NCI-H1417 (cell line): ENCODE measurements around the gene MAP4K1.
A peak's percentile ranks its signal among the peaks of the same experiment; 100 is the strongest.

Source experiments
- DNase-seq, 3 experiments: peaks; one replicate each; lab custom pipeline; 2025; lab: John Stamatoyannopoulos, UW

The MAP4K1 gene

DNA sequence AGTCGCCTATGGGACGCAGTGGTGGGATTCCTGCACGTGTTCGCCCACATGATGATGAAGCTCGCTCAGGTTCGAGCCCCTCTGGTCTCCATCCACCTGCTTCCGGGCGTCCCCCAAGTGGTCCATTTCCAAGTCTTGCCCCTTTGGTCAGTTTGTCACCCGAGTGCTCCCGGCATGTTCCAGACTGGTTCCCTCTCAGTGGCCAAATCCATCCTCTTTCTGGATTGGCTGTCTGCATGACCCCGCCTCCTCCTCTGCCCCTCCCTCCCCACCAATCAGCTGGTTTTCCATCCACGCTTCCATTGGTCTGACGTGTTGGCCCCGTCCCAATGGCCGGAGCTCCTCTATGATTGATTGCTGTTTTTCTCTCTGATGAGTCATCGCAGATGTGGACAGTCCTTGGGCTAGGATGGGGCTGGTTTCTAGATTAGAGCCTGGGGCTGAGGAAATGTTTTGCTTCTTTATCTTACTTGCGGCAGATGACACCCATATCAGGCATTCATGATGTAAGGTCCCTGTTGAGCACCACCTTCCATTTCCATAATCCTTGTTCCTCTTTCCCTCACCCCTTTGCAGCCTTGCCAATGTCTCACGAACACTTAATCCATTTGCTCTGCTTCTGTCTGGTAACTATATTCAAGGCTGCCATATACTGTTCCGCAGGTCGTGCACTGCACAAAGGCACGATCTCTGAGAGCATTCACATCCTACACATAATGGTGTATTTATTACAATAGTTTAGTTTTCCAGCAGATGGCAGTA lies 73.8 kb downstream of the MAP4K1 start:
- DNase-seq, result peak; percentile 32 to 81 (median 59)

DNA sequence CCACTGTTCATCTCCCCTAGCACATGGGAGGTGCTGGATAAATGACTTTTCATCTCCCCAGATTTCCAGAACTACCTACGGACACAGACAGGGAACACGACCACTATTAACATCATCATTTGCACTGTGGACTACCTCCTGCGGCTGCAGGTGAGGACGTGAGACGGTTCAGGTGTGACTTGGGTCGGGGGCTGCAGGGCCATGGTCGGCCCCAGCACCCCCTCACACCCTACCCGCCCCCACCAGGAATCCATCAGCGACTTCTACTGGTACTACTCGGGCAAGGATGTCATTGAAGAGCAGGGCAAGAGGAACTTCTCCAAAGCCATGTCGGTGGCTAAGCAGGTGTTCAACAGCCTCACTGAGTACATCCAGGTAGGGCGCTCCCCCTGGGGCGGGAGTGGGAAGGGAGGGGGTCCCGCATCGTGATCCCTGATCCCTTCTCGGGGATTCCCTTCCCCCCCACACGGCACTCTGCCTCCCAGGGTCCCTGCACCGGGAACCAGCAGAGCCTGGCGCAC lies 74.4 kb downstream of the MAP4K1 start:
- DNase-seq, result no peak

DNA sequence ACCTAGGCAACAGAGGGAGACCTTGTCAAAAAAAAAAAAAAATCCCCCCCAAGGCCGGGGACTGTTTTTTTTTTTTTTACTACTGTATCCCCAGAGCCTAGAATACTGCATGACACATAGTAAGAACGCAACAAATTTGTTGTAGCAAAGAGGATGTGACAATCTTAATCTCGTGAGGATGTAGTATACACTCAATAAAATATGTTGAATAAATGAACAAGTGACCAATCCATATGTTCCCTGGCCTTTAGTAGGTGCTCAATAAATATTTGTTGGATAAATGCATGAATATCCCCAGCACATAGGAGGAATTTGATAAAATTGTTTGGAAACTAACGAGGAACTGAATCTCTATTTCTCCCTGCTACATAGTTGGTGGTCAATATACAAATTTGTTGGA lies 75.7 kb downstream of the MAP4K1 start:
- no peak for DNase-seq

DNA sequence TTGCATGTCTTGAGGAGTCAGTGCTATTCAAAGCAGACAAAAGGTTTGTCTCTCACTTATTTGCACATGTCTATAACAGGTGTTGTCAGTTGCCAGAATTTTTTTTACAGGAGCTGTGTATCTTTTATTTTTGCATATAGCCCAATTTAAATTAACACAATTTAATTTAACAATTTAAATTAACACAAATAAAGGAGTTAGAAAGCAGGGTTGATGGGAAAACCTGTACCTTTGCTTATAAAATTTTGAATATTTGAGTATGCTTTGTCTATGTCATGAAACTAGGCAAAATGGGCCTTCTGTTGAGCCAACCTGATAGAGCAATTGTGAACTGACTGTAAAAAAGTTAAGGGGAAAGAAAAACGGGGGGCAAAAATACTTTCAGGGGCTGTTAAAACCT lies 78.0 kb downstream of the MAP4K1 start:
- no peak for DNase-seq

DNA sequence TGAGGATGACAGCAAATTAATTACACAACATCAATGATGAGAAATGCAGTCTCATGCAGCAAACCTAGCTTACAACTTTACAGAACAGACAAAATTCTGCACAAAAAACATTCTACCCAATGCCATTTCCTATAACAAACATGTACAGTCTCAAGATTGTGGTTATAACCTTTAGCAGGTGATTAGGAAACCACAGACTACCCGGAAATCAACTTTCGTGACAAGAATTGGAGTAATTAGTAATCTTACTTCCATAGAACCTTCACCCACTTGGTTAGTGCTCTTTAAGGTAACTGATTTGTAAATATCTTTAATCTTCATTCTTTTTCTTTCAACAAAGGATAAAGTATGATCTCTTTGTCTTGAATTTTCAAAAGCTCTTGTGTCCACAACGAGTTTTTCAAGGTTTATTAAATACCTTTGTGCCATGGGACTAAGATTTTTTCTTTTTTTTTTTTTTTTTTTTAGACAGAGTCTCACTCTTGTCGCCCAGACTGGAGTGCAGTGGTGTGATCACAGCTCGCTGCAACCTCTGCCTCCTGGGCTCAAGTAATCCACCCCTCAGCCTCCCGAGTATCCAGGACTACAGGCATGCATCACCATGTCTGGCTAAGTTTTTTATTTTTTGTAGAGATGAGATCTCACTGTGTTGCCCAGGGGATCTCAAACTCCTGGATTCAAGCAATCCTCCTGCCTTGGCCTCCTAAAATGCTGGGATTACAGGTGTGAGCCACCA lies 78.8 kb downstream of the MAP4K1 start:
- DNase-seq, result no peak

DNA sequence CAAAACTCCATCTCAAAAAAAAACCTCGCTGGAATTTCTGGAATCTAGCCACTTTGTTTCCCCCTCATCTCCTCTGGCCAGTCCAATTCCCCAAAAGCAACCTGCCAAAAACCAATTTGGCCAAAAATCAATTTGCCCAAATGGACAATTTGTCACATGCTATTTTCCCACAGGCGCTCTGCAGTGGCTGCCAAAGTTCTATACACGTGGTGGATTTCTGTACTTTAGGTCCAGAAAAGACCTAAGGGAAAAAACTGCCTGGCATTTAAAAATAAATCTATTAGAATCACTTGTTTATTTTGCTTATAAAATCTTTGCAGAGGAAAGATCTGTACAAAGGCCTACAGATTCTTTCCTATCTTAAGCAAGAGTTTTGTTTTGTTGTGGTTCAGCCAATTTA lies 79.4 kb downstream of the MAP4K1 start:
- DNase-seq, result no peak
